Transverse colon (tissue), 4 donors: ENCODE measurements around the gene ITGAE. TPM values are rescaled to one million over a fixed set of nuclear protein-coding genes. Genes with fewer than 3 reads are reported as not detected.

ENCODE experiments used
- DNase-seq: peaks from one replicate; pipeline ENCODE4 v3.0.0-alpha.2; 2019
- H3K27ac ChIP-seq, 4 donors: fragments of 200-600 bp; sonication (generic); 2 replicates each; pipeline ENCODE4 v1.5.1; 2016 to 2018; ENCODE audit warnings: inconsistent platforms in 4 of 4
- H3K27me3 ChIP-seq: fragments of 200-600 bp; sonication (generic); 2 replicates; pipeline ENCODE4 v1.5.1; 2017; ENCODE audit warnings: inconsistent platforms
- H3K36me3 ChIP-seq, 4 donors: fragments of 200-600 bp; sonication (generic); 2 replicates each; pipeline ENCODE4 v1.5.1; 2017 to 2019; ENCODE audit warnings: inconsistent platforms in 4 of 4
- H3K4me1 ChIP-seq, 4 donors: fragments of 200-600 bp; sonication (generic); 2 replicates each; pipeline ENCODE4 v1.5.1; 2017 to 2020; ENCODE audit warnings: inconsistent platforms in 4 of 4
- H3K4me3 ChIP-seq, 4 donors: fragments of 200-600 bp; sonication (generic); 1 replicate in 1 of 4; 2 replicates in 3 of 4; pipeline versions ENCODE4 v1.5.1 to v1.6.1; 2017 to 2019; ENCODE audit warnings: inconsistent platforms in 4 of 4
- H3K9me3 ChIP-seq, 2 donors: fragments of 200-600 bp; sonication (generic); 2 replicates each; pipeline ENCODE4 v1.5.1; 2017 to 2019; ENCODE audit warnings: inconsistent platforms in 2 of 2
- CTCF ChIP-seq, 5 experiments: fragments of 200-600 bp in 3 of 5; fragments of 450-650 bp in 2 of 5; sonication (generic) in 3 of 5; IDR thresholded peaks; 1 replicate in 2 of 5; 2 replicates in 3 of 5; pipeline ENCODE4 v1.5.1; 2016 to 2017; ENCODE audit warnings: antibody characterized with exemption in 5 of 5, inconsistent platforms in 3 of 5, mild to moderate bottlenecking in 2 of 5, moderate library complexity in 1 of 5
- EP300 ChIP-seq: sonication (generic); formaldehyde crosslinking; IDR thresholded peaks from one replicate; pipeline ENCODE4 v1.6.1; 2017; ENCODE audit warnings: antibody characterized with exemption, low read depth
- POLR2A ChIP-seq: fragments of 450-650 bp; IDR thresholded peaks from one replicate; pipeline ENCODE4 v1.6.1; 2016; ENCODE audit warnings: antibody characterized with exemption, mild to moderate bottlenecking, moderate library complexity
- POLR2AphosphoS5 ChIP-seq, 3 donors: sonication (generic); formaldehyde crosslinking; IDR thresholded peaks; one replicate each; pipeline ENCODE4 v1.6.1; 2016; ENCODE audit warnings: antibody characterized with exemption in 3 of 3
- WGBS, 2 donors: methylation state at CpG; one replicate each; pipeline ENCODE4 v1.1.5; 2018; ENCODE audit warnings: low coverage in 1 of 2; 5-methylcytosine and 5-hydroxymethylcytosine counted together
- in situ Hi-C, 4 donors: fragments of 200-750 bp; cut with MboI; loops; one replicate each; pipeline versions ENCODE4 v1.15.0 to v1.15.1; 2017; ENCODE audit warnings: low sequenced_read_pairs in 3 of 4, low pct_ligation_motif_present in 1 of 4, low pct_unique_long_range_greater_than_20kb in 1 of 4
- intact Hi-C: fragments of 100-400 bp; cut with DNase I; formaldehyde crosslinking; loops from one replicate; pipeline ENCODE4 v1.15.1; 2023; ENCODE audit warnings: low total_unique reads
- total RNA-seq, 4 donors: library from RNA; depleted of rRNA; stranded (reverse); fragments of >200 nt; gene quantifications; one replicate each; pipeline ENCODE4 v1.1.0, GENCODE V29; 2016

ITGAE gene
- total RNA-seq, 4 donors from 2014 or later = 2.8 to 23.1 (median 14.5) TPM

DNA sequence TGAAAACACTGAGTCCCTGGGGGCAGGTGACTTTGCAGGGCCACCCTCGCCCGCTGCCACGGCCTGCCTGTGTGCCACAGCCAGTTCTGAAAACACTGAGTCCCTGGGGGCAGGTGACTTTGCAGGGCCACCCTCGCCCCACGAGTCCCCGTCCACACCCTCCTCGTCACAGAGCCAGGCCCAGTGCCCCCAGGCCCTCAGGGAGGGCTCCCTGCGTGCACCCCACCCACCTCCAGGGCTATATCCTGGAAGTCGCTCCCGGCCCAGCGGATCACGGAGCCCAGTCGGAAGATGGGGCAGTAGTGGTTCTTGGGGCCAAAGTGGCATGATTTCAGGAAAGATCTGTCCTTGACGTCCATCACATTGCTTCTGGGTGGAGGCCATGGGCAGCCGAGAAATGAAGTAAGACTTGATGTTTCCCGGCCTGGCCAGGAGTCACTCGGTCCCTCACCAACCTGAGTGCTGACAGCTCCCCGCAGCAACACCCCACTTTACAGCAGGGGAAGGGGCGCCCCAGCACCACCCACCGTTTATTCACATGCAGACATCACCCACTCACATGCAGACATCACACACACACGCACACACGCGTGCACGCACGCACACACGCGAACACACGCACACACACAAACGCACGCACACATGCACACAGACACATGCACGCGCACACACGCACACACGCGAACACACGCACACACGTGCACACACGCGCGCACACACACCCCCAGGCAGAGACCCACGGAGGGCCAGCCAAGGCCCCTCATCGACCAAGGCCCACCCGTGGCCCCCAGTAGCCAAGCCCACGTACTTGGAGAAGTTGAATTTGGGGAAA, 111.5 kb downstream of the ITGAE start:
- peaks cover 46% of the 10 kb centered on the region for H3K27me3 ChIP-seq
- intact Hi-C loops = no loop called here
- H3K4me1 ChIP-seq = no peaks in the 10 kb centered on the region
- 88 to 97% methylated on average over 6 to 35 of the region's 44 CpGs for WGBS, 2 donors
- DNase-seq = no peak
- no peak overlapping the region for H3K27ac ChIP-seq
- H3K9me3 ChIP-seq = no peaks in the 10 kb centered on the region
- no peak overlapping the region for H3K4me3 ChIP-seq
- no peak for TF ChIP-seq CTCF (IDR thresholded peaks at IDR 0.05)
- no peak for TF ChIP-seq POLR2A
- no peak for TF ChIP-seq POLR2AphosphoS5 (IDR thresholded peaks at IDR 0.05)
- no peak for TF ChIP-seq EP300
- H3K36me3 ChIP-seq = no peaks in the 10 kb centered on the region
- in situ Hi-C loops = no loop called here

GRCh38 chr17:3688852-3689261, 112.1 kb downstream of the ITGAE start:
- DNase-seq = no peak
- no peaks in the 10 kb centered on the region for H3K4me1 ChIP-seq
- peaks cover 46% of the 10 kb centered on the region for H3K27me3 ChIP-seq
- no peaks in the 10 kb centered on the region for H3K36me3 ChIP-seq
- WGBS, 2 donors = 40 to 67% methylated on average over 1 to 2 of the region's 14 CpGs
- in situ Hi-C loops = no loop called here
- no peaks in the 10 kb centered on the region for H3K9me3 ChIP-seq
- TF ChIP-seq POLR2A (no peak), EP300 (no peak), CTCF (IDR thresholded peaks at IDR 0.05) (no peak), POLR2AphosphoS5 (IDR thresholded peaks at IDR 0.05) (no peak)
- H3K4me3 ChIP-seq = no peak overlapping the region
- intact Hi-C loops = no loop called here
- no peak overlapping the region for H3K27ac ChIP-seq

- TF ChIP-seq CTCF (IDR thresholded peaks at IDR 0.05) = no peak
- no peak for TF ChIP-seq POLR2A
- no peak for TF ChIP-seq EP300
- no peak for TF ChIP-seq POLR2AphosphoS5 (IDR thresholded peaks at IDR 0.05)
- no peak overlapping the region for H3K27ac ChIP-seq
- H3K4me1 ChIP-seq = no peaks in the 10 kb centered on the region
- in situ Hi-C loops (no loop called here), intact Hi-C loops (no loop called here)
- no peaks in the 10 kb centered on the region for H3K36me3 ChIP-seq
- DNase-seq = no peak
- WGBS, 2 donors = 58% methylated on average over 17 of the region's 19 CpGs; no CpG with 5 or more reads in 1 of the 2 donors
- peaks cover 44% of the 10 kb centered on the region for H3K27me3 ChIP-seq
- H3K9me3 ChIP-seq = no peaks in the 10 kb centered on the region
- H3K4me3 ChIP-seq = no peak overlapping the region
Measured at GRCh38 chr17:3688027-3688553, 112.9 kb downstream of the ITGAE start.

DNA sequence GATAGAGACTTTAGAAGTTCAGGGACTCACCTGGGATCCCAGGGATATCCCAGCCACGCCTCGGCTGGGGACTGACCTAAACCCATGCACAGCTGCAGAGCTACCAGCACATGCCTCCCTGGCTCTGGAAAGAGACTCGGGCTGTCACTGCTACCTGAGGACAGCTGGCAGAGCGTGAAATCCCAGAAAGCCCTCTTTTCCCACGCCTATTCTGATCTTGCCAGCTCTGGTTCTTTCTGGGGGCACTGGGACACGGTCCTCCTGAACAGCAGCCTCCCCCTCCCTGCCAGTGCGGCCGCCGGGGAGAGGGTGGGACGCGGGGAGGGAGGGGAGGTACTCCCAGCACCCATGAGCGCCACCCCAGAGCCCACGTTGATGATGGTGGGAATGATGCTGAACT, 115.8 kb downstream of the ITGAE start:
- WGBS, 2 donors = 16 to 20% methylated on average over 1 to 13 of the region's 13 CpGs
- no peak overlapping the region for H3K4me3 ChIP-seq
- intact Hi-C loops = no loop called here

More for the DNA sequence above, 115.8 kb downstream of the ITGAE start:
- Histone ChIP-seq H3K36me3 (no peaks in the 10 kb centered on the region), H3K27ac (no peak overlapping the region), H3K4me1 (no peaks in the 10 kb centered on the region), H3K27me3 (peaks cover 36% of the 10 kb centered on the region), H3K9me3 (no peaks in the 10 kb centered on the region)
- DNase-seq = no peak
- in situ Hi-C loops = no loop called here
- no peak for TF ChIP-seq CTCF (IDR thresholded peaks at IDR 0.05)
- TF ChIP-seq POLR2A = no peak
- no peak for TF ChIP-seq POLR2AphosphoS5 (IDR thresholded peaks at IDR 0.05)
- TF ChIP-seq EP300 = no peak
